ENCODE results near the gene JUP. TPM values are rescaled to one million over a fixed set of nuclear protein-coding genes. Genes with fewer than 3 reads are reported as not detected.

The JUP gene
- total and polyA plus RNA-seq, 4 donors, result 15.8 to 56.0 (median 35.7) TPM

DNA sequence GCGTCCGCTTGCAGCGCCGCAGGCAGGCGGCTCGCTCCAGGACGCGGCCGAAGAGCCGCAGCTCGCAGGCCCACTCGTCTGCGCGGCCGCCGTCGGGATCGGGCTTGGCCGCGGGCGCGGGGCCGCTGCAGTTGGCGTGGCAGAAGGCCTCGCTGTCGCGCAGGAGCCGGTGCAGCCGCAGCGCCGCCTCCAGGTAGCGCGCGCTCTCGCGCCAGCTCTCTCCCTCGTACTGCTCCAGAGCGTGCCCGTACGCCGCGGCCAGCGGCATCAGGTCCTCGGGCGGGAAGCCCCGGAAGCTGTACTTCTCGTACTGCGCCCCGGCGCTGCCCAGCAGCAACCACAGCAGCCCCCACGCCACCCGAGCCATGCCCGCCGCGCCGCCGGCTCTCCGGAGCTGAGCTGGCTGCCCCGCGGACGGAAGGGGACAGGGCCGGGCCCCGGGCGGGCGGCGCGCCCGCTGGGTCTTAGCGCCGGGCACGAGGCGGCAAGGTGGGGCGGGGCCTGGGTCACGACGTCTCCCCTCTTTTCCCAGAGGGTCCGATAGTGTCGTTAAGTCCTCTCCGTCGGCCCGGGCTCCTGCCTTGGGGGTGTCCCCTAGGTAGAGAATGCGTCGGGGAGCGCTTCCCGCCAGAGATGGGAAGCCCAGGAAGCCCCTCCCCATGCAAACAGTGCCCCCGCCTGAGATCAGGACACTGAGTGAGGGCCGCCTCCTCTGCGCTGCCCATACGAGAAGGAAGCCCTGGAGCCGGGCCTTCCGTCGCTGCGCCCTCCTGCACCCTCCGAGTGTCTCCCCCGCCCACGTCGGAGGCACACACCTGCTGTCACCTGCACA is 25.3 kb upstream of the JUP start, which contains the start of gene P3H4:
TSS of gene P3H4 (minus strand) at position 401 of the 832 bp plus-strand sequence. CDS start at position 367, 34 bp downstream.
- peak in 5 of 6 donors; percentile 57 to 93 (median 77) for DNase-seq (ENCODE audit: low read depth in 4 of 6, low spot score in 6 of 6)
- Histone ChIP-seq H3K4me1 (ENCODE audit: control insufficient read depth, insufficient read depth, low read length) (peaks cover 40% of the 10 kb centered on the region), H3K4me3 (ENCODE audit: low read depth, low read length) (peak within 1 kb of the TSS; percentile 75), H3K36me3 (ENCODE audit: control insufficient read depth, insufficient read depth, low read length) (peaks cover 21% of the 10 kb centered on the region), H3K27ac (ENCODE audit: low read depth, low read length) (peak within 1 kb of the TSS; percentile 80), H3K27me3 (ENCODE audit: control insufficient read depth, insufficient read depth, low read length) (no peaks in the 10 kb centered on the region), H3K9me3 (ENCODE audit: control insufficient read depth, insufficient read depth, low read length) (no peaks in the 10 kb centered on the region)
- WGBS (ENCODE audit: insufficient coverage), result under 1% methylated on average over 96 of the region's 96 CpGs

DNA sequence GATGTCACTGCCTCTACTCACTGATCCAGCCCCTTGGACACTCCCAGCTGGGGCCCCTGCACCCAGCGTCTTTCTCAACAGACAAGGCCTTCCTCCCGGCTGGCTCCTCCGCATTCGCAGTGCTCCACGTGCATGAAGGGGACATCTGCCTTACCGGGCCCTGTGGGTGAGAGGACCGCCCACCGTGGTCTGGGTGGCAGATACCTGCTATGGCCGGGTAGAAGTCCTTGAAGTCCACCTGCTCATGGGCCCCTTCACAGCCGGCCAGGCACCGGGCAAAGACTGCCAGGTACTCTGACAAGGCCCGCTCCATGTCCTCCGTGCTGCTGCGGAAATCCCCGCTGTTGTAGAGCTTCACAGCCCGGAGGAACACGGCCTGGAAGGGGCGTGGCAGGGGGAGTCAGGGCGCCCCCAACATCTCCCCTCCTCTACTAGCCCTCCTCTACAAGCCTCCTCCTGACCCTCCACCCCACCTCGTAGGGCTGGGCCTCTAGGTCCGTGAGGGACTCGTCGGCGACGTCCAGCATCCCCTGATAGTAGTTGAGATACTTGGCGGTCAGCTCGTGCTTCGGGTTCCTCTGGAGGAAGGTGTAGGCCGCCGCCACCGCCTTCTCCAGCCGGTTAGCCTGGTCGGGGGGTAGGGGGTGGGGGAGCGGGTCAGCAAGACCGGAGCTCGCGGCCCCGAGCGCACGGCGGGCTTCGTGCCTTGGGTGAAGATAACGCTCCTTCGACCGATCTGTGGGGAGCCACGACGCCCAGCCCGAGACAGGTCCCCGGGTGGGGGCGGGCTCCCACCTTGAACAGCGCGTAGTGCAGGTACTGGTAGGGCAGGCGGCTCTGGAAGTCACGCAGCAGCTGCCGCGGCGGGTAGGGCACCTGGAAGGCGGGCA is 24.4 kb upstream of the JUP start:
- Histone ChIP-seq H3K27ac (ENCODE audit: low read depth, low read length) (no peak overlapping the region), H3K9me3 (ENCODE audit: control insufficient read depth, insufficient read depth, low read length) (no peaks in the 10 kb centered on the region), H3K36me3 (ENCODE audit: control insufficient read depth, insufficient read depth, low read length) (peaks cover 27% of the 10 kb centered on the region), H3K27me3 (ENCODE audit: control insufficient read depth, insufficient read depth, low read length) (no peaks in the 10 kb centered on the region), H3K4me3 (ENCODE audit: low read depth, low read length) (peak overlapping the region; percentile 75), H3K4me1 (ENCODE audit: control insufficient read depth, insufficient read depth, low read length) (peaks cover 40% of the 10 kb centered on the region)
- no peak for DNase-seq (ENCODE audit: low read depth in 4 of 6, low spot score in 6 of 6)
- 25% methylated on average over 56 of the region's 58 CpGs for WGBS (ENCODE audit: insufficient coverage)

DNA sequence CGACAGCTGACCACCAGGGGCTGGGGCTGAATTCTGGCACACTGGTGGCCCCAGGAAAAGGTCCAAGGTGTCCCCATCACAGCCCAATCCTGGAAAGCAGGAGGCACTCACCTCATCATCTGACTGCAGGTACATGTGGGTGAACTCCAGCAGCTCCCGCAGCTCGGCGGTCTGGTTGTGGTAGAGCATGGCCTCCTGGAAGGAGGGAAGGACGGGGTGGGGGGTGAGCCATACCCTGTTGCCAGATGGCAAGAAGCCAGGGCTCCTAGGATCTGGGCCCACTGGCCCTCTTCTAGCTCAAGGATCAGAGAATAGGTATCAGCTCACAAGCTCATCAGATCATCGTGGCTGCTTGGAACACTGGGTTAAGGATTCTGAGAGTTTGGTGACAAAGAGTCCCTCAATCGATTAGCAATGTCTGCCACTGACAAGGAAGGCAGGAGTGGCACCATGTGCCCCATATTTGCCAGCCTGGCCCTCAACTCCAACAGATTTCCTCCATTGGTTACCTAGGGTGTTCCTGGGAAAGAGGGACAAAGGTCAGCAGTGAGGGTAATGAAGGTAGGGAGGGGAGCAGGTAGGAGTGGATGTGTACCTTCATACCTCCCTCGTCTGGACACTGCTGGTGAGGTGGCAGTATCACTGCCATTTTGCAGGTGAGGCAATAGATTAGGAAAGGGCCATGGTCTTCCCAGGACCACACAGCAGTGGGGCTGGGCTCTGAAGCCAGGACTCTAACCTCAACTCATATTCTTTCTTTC is 20.4 kb upstream of the JUP start:
- Histone ChIP-seq H3K4me1 (ENCODE audit: control insufficient read depth, insufficient read depth, low read length) (peaks cover 20% of the 10 kb centered on the region), H3K27me3 (ENCODE audit: control insufficient read depth, insufficient read depth, low read length) (no peaks in the 10 kb centered on the region), H3K4me3 (ENCODE audit: low read depth, low read length) (no peak overlapping the region), H3K27ac (ENCODE audit: low read depth, low read length) (no peak overlapping the region), H3K9me3 (ENCODE audit: control insufficient read depth, insufficient read depth, low read length) (no peaks in the 10 kb centered on the region), H3K36me3 (ENCODE audit: control insufficient read depth, insufficient read depth, low read length) (peaks cover 43% of the 10 kb centered on the region)
- WGBS (ENCODE audit: insufficient coverage), result 86% methylated on average over 5 of the region's 8 CpGs
- no peak for DNase-seq (ENCODE audit: low read depth in 4 of 6, low spot score in 6 of 6)

DNA sequence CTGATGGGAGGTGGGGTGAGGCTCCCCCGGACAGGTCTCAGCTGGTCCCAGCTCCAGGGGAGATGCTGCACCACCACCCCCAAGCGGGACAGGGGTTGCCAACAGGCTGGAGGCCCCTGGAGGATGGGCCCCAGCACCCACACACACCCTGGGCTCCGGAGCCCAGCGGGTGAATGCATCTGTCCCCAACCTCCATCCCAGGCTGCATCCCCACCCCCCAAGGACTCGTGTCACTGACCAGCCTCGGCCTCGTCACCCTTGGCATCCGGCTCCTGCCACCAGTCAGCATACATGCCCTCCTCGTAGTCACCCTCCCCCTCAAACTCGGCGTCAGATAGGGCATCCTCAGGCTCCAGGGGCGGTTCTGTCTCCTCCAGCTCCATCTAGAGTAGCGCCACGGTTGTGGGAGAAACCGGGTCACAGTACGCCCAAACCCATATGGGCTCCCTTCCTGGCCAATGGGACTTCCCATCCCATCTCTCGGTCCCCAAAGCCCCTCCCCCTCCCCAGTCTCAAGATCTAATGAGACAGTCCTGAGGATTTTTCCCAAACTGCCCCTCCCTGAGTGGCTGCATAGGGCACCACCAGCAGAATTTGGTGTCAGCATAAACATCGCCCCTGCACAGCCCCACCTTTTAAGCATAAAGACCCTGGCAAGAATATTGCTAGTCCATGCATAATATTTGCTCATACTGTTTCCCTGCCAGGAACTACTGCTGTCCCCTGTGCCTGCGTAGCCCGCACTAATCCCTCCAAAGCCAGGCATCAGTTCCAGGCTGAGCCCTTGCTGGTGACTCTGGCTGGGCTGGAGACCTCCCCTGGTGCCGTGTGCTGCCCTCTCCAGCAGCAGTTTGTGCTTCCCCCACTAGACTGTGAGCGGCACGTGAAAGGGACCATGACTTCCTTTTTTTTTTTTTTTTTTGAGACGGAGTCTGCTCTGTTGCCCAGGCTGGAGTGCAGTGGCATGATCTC is 16.8 kb upstream of the JUP start:
- Histone ChIP-seq H3K4me3 (ENCODE audit: low read depth, low read length) (no peak overlapping the region), H3K27ac (ENCODE audit: low read depth, low read length) (no peak overlapping the region), H3K9me3 (ENCODE audit: control insufficient read depth, insufficient read depth, low read length) (no peaks in the 10 kb centered on the region), H3K27me3 (ENCODE audit: control insufficient read depth, insufficient read depth, low read length) (no peaks in the 10 kb centered on the region), H3K36me3 (ENCODE audit: control insufficient read depth, insufficient read depth, low read length) (peaks cover 30% of the 10 kb centered on the region), H3K4me1 (ENCODE audit: control insufficient read depth, insufficient read depth, low read length) (peaks cover 14% of the 10 kb centered on the region)
- DNase-seq (ENCODE audit: low read depth in 4 of 6, low spot score in 6 of 6), result no peak
- WGBS (ENCODE audit: insufficient coverage), result 74% methylated on average over 21 of the region's 24 CpGs

DNA sequence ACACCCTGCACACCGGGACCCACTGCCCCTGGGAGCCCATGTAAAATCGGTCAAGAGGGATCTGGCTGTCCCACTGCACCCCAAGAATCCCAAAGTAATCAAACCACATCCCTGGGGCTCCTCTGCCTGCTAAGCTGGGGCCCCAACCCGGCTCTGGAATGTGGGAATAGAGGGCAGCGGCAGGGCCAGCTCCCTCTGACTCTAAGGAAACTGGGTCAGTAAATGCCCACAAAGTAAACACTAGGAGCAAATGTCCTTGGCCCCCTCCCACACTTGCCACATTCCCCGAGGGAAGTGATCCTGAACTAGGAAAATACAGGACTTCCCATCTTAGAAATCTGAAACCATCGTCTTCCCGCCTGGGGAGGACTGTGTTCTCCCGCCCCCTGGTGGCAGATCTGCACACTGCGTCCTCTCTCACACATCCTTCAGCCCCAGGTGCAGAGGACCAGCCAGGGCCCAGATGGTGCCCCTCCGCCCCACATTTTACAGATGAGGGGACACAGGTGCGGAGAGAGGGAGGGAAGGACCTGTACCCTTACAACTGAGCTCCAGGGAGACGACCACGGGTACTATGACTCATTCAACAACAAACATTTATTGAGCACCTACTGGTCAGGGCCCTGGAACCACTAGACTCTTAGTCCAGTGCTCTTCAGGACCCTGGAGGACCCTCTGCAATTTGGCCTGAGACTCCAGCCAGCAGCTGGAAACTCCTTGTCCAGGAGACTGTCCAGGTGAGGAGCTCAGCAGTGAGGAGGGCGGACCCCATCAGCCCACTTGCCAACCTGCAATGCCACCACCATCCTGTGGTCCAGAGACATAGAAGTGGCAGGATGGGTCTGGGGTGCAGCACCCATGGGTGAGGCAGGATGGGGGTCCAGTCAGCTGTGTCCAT is 15.1 kb upstream of the JUP start:
- Histone ChIP-seq H3K27me3 (ENCODE audit: control insufficient read depth, insufficient read depth, low read length) (no peaks in the 10 kb centered on the region), H3K36me3 (ENCODE audit: control insufficient read depth, insufficient read depth, low read length) (peaks cover 21% of the 10 kb centered on the region), H3K4me1 (ENCODE audit: control insufficient read depth, insufficient read depth, low read length) (peaks cover 14% of the 10 kb centered on the region), H3K4me3 (ENCODE audit: low read depth, low read length) (no peak overlapping the region), H3K9me3 (ENCODE audit: control insufficient read depth, insufficient read depth, low read length) (no peaks in the 10 kb centered on the region), H3K27ac (ENCODE audit: low read depth, low read length) (peak overlapping the region; percentile 29)
- peak in 4 of 6 donors; percentile 57 to 91 (median 80) for DNase-seq (ENCODE audit: low read depth in 4 of 6, low spot score in 6 of 6)
- 23% methylated on average over 4 of the region's 14 CpGs for WGBS (ENCODE audit: insufficient coverage)

DNA sequence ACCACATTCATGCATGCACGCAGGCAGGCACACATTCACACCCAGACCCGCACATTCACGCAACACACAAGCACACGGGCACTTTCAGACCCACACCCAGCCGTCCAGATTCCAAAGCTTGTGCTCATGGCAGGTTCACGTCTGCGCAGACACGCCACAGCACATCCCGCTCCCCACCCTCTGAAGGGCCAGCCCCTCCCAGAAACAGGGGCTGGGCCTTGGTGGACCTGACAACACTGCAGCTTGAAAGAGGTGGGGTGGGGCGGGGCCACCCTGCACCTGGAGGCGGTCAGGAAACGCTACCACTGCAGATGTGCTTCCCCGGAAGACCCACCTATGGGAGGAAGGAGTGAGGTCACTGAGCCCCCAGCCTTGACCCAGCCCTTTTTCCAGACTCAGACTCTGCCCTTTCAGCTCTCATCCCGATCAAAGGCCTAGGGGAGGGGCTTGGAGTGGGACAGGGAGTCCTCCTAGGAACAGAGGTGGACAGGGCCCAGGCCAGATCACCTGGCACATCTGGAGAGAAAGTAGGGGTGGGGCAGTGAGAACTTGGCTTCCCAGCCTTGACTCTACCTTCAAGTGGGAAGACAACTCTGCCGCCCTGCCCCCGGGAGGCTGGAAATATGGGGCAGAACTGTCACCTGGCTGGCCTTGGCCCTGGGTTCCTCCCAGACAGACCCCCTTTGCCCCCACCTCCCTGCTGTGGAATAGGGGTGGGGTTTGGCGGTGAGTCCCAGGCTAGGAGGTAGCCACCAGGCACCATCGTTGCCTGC is 14.3 kb upstream of the JUP start:
- H3K4me3 ChIP-seq (ENCODE audit: low read depth, low read length), result no peak overlapping the region
- no peak for DNase-seq (ENCODE audit: low read depth in 4 of 6, low spot score in 6 of 6)
- peaks cover 16% of the 10 kb centered on the region for H3K36me3 ChIP-seq (ENCODE audit: control insufficient read depth, insufficient read depth, low read length)
- peaks cover 14% of the 10 kb centered on the region for H3K4me1 ChIP-seq (ENCODE audit: control insufficient read depth, insufficient read depth, low read length)
- H3K27ac ChIP-seq (ENCODE audit: low read depth, low read length), result peak overlapping the region; percentile 29
- H3K9me3 ChIP-seq (ENCODE audit: control insufficient read depth, insufficient read depth, low read length), result no peaks in the 10 kb centered on the region
- H3K27me3 ChIP-seq (ENCODE audit: control insufficient read depth, insufficient read depth, low read length), result no peaks in the 10 kb centered on the region
- WGBS (ENCODE audit: insufficient coverage), result 66% methylated on average over 8 of the region's 18 CpGs

DNA sequence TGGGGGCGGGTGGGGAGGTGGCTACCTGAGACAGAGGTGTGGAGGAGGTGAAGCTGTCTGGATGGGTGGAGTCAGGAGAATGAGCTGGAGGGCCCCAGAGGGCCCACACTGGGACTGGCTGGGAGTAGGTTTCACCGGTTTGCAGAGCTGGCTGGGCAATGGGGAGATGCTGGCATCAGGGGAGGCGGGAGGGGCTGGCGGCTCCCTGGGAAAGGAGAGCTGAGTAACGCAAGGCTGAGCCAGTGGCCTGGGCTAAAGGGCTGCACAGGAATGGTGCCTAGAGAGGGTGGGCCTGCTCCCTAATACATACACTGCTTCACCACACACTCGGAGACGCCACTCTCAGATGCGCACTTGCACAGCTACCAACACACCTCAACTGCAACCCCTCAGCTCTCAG is 12.9 kb upstream of the JUP start:
- Histone ChIP-seq H3K9me3 (ENCODE audit: control insufficient read depth, insufficient read depth, low read length) (no peaks in the 10 kb centered on the region), H3K36me3 (ENCODE audit: control insufficient read depth, insufficient read depth, low read length) (peaks cover 16% of the 10 kb centered on the region), H3K27ac (ENCODE audit: low read depth, low read length) (no peak overlapping the region), H3K4me1 (ENCODE audit: control insufficient read depth, insufficient read depth, low read length) (peaks cover 14% of the 10 kb centered on the region), H3K4me3 (ENCODE audit: low read depth, low read length) (no peak overlapping the region), H3K27me3 (ENCODE audit: control insufficient read depth, insufficient read depth, low read length) (peaks cover 2% of the 10 kb centered on the region)
- no peak for DNase-seq (ENCODE audit: low read depth in 4 of 6, low spot score in 6 of 6)
- 87% methylated on average over 6 of the region's 8 CpGs for WGBS (ENCODE audit: insufficient coverage)

Data from spinal cord (tissue), 10 donors.